Stimulated activated CD8-positive, alpha-beta memory T cell treated with anti-CD3 and anti-CD28 coated beads, Interleukin-2, amount 100 ng/mL, for 48 hours (primary cell): ENCODE data around the gene MALSU1.

Experiments
- DNase-seq, 2 donors: peaks; one replicate each; pipeline ENCODE4 v3.0.0-alpha.2; 2020; ENCODE audit warnings: low read depth in 2 of 2

Gene MALSU1

GRCh38 chr7:23335136-23335535, 36.0 kb downstream of the MALSU1 start:
- no peak for DNase-seq

DNA sequence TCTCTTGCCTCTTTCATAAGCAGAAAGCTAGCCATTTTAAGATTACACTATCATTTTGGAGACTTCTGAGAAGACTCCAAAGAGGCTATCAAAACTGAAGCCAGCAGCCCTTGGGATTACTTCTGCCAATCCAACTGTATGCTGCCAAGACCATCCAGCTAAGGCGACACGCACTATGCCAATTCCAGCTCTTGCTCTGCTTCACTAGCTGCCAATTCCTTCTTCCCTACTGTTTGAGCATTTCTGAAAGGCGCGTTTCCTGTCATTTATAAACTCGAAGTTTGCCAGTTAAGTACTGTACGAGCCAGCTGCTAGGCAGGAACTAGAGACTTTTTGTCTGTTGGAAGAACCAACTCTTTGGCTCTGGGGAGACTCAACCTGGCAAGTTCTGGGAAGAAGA, 36.5 kb downstream of the MALSU1 start:
- DNase-seq = no peak

DNA sequence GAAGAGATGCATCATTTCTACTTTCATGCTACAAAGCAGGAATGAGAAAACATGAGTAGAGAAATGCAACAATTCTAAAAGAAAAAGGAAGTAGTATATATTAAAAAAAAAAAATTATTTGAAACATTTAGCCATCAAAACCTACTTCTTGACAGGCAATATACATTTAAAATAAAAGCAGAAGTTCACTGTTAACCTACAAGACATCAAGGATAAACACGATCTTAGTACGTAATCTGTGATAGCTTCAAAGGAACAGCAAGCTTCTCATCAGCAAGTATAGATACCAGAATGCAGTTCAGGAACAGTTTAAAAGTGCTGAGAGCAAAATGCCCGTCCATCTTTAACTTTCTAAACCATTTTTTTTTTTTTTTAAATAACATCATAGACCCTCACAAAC, 36.9 kb downstream of the MALSU1 start:
- no peak for DNase-seq

GRCh38 chr7:23336799-23337283, 37.7 kb downstream of the MALSU1 start:
- DNase-seq = no peak

DNA sequence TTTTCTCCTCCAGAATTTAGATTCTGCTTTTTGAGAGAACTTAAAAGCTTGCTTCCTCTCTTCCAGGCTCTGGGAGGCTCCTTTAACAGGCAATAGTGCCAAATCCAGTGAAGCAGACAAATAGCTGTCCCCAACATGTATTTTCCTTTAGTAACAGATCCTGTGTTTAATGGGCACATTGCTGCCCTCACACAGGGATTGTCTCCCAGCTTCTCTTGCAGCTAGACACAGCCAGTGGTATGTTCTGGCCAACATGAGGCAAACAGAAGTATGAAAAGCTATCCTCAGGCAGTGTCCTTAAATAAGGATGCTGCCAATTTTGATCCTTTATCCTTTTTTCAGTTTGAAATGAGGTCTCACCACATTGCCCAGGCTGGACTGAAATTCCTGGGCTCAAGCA, 38.2 kb downstream of the MALSU1 start:
- DNase-seq = no peak

DNA sequence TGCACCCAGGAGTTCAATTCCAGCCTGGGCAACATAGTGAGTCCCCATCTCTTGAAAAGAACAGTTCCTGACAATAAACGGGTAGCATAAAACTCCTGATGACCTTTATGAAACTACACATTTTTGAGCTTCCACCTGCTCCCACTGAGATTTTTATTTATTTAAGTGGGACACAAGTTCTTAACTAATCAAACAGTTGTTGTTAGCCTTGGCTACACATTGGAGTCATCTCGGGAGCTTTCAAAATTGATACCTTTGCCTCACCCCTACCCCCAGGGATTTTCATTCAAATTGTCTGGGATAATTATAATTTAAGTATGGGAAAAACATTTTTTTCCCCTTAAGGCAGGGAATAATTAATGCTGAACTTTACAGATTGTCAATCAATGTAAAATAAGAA, 39.3 kb downstream of the MALSU1 start:
- no peak for DNase-seq

- DNase-seq = no peak
Observed at GRCh38 chr7:23338863-23339262, 39.7 kb downstream of the MALSU1 start.

GRCh38 chr7:23341846-23342598, 42.9 kb downstream of the MALSU1 start:
- DNase-seq = no peak

DNA sequence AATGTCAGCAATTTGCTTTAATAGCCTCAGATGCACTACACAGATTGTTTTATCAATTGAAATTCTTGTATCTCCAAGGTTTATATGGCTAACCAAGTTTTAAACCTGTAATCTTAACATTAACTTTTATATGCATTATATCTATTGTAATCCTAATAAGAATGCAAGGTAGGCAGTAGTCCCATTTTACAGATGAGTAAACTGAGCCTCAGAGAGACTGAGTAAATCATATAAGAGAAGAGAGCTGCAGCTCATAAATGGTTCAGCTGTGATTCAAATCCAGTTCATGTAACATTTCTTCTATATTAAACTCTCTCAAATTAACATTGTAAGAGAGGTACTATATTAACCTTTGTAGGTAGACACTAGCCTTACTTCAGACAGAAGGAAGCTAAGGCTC, 44.0 kb downstream of the MALSU1 start:
- DNase-seq = no peak

GRCh38 chr7:23343806-23344475, 44.8 kb downstream of the MALSU1 start:
- no peak for DNase-seq

GRCh38 chr7:23345601-23346000, 46.5 kb downstream of the MALSU1 start:
- no peak for DNase-seq

- DNase-seq = no peak
Observed at GRCh38 chr7:23346316-23346715, 47.2 kb downstream of the MALSU1 start.

DNA sequence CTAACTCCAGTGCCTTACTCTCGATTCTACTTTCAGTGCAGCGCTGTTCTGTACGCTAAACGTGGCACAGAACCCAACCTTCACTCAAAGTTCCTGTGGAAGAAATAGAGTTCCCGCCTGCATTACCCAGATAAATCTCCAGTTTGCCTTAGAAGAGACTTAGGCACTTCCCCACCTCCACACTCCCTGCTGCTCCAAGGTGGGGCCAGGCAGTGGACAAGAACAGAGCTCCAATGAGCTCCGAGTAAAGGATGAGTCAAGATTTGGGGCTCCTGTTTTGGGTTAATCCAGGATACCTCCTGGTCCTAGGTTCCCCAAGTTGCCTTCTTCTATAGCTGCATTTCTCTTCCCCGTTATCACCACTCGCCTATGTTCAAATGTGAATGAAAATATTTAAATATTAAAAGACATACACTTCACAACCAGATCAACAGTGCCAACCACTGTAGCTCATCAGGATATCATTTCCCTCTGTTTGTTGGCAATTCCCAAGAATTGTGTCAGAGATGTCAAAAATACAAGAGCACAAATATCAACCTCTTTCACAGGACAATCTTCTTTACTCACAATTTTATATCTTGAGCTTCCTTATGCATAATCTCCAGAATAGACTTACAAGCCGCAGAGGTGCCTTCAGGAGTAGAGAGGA, 48.0 kb downstream of the MALSU1 start:
- no peak for DNase-seq

GRCh38 chr7:23347682-23348180, 48.6 kb downstream of the MALSU1 start:
- DNase-seq = no peak

DNA sequence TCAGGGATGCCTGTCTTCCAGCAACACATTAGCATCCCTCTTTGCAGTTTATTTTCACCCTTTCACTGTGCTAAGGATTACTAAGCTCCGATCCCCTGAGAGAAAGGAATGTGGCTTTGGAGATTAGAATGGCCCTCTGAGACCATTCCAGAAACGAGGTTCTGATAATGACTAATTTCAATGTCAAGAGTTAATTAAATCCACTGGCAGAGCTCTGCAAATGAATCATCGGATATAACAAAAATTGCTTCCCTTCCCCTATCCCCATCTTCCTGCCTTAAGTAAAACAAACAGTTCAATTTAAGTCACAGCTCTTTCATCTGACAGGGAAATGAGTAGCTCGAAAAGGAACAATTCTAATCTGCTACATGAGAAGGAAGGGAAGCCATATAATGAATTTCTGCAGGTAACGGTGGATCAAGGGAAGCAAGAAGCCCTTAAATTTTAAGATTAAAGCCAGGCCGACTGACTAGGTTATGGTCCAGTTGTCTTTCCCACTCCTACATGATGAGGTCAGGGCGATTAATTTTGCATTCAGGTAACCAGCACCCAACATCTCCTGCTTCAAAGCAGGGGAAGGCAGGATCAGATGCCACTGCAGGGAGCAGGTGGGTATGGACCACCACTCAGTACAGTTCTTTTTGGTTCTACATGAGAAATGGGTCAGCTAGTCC, 50.5 kb downstream of the MALSU1 start:
- DNase-seq = no peak

GRCh38 chr7:23350466-23350865, 51.3 kb downstream of the MALSU1 start:
- no peak for DNase-seq

DNA sequence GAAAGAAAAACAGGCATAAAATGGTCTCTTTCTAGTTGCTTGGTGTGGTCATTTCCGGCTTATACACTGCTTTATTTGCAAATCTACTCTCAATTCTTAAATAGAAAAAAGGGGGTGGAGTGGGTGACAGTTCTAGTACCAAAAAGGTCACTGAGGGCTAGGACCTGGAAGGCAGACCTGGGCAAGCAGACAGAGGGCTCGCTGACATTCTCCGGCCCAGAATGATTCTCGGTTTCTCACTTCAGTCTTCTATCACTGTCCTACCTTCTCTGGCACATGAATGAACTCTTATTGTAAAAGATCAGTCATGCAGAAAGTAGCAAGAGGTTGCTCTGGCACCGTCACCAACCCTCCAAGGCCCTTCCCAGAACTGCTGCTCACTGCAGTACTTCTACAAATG, 54.0 kb downstream of the MALSU1 start:
- DNase-seq = no peak

DNA sequence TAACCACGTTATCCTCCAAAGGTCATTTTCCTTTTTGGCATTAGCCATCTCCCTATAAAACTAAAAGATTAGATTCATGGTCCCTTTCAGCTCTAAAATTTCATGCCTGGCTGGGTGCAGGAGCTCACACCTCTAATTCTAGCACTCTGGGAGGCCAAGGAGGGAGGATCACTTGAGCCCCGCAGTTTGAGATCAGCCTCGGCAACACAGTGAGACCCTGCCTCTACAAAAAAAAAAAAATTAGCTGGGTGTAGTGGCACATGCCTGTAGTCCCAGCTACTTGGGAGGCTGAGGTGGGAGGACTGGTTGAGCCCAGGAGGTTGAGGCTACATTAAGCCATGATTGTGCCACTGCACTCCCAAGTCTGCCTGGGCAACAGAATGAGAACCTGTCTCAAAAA, 57.0 kb downstream of the MALSU1 start:
- no peak for DNase-seq

DNA sequence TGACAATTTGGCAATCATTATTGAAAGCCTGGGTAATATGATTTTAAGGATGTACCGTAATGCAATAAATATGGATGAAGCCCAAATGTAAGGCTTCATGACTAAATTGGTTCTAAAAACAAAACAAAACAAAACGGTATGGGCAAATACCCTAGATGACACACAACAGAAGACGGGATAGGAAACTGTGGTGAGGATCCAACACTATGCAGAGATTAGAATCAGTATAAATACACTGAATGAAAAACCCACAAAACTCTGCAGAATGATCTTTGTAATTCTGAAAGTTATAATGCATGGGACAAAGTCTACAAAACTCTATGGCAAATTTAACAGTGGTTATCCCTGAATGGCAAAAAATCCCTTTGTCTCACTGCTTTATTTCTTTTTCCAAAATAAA, 57.6 kb downstream of the MALSU1 start:
- DNase-seq = no peak

DNA sequence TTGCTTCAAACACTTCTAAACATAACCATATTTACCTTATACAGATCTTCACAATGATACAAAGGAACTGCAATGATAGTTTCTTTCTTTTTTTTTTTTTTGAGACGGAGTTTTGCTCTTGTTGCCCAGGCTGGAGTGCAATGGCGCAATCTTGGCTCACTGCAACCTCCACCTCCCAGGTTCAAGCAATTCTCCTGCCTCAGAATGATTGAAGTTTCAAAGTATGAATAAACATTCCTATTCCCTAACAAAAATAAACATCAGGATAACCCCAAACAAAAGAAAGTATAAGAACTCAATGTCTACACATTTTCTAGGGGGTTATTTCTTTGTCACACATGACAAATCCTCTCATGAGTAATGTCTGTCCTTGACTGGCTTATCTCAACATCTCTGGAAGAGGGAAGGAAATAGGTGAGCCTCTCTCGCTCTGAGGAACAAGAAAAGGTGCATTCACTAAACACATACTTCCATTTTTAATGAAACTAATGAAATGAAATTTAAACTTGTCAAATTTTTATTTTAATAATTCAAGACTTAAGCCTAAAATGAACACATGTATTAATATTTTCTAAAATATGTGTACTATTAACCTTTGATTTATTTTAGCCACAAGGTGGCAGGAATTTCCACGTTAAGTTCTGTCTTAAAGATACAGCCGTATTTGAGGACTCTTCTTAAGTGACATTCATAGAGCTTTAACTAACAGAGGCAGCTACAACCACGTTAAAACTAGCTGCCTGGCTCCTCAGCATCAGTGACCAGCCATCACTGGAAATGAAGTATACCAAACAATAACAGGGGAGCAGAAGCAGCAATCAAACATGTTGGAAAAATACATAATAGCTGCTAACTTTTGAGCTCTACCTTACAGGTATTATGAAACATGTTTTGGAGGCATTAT, 58.3 kb downstream of the MALSU1 start:
- no peak for DNase-seq

DNA sequence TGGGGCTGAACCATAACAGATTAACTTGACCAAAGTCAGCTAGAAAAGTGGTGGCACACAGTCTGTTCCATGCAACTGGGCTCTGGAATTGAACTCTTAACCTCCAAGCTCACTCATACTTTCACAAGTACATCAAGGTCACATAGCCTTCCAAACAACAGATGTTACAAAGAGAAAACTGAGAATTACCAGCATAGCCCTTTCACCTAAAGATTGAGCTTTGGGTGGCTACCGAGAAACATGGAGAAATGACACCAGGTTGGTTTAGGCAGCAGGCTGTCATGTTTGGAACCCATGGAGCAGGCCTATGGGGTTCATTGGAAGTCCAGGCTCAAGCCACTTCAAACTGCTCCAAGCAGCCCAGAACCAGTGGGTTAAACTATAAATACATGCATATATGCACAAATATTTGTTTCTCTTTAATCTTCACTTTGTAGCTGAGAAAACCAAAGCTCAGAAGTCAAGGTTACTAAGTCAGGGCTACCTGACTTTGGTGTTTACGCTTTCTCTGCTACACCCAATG, 59.1 kb downstream of the MALSU1 start:
- DNase-seq = no peak
